ENCODE data around the gene MITD1. TPM values are rescaled to one million over a fixed set of nuclear protein-coding genes. Genes with fewer than 3 reads are reported as not detected.

MITD1 gene
- total and polyA plus RNA-seq, 2 of the 13 experiments (the other 11 are each of a cell fraction or from before 2014, with no cell fraction given), result 17.8 to 43.7 TPM

GRCh38 chr2:99180755-99181623 is at the start of gene MITD1, which contains the start of gene MRPL30 (continued):
- TF ChIP-seq ETV5 (CRISPR knock-in tag; IDR thresholded peaks at IDR 0.05; ENCODE audit: borderline replicate concordance) (peak; percentile 91), STAT5B (CRISPR knock-in tag; IDR thresholded peaks at IDR 0.05) (0 out of 2 replicates have a peak, but pooled peaks have one; percentile 50), ZNF468 (CRISPR knock-in tag; IDR thresholded peaks at IDR 0.05) (0 out of 2 replicates have a peak, but pooled peaks have one; percentile 49), HDAC2 (CRISPR knock-in tag; IDR thresholded peaks at IDR 0.05) (peak; percentile 97), ZNF790 (CRISPR knock-in tag; IDR thresholded peaks at IDR 0.05; ENCODE audit: borderline replicate concordance) (peak; percentile 74; the same call in 1 of the 2 replicates), TBX3 (IDR thresholded peaks at IDR 0.05; ENCODE audit: borderline replicate concordance) (no peak), ZFP36 (IDR thresholded peaks at IDR 0.05; ENCODE audit: borderline replicate concordance, low read depth, low read length, partially characterized antibody) (peak; percentile 52), KDM4B (CRISPR knock-in tag; IDR thresholded peaks at IDR 0.05) (peak; percentile 98), ZNF101 (CRISPR knock-in tag; IDR thresholded peaks at IDR 0.05; ENCODE audit: borderline replicate concordance, low read depth) (0 out of 2 replicates have a peak, but pooled peaks have one; percentile 76), ZNF780A (CRISPR knock-in tag; IDR thresholded peaks at IDR 0.05) (peak; percentile 75; the same call in 1 of the 2 replicates), ZNF879 (CRISPR knock-in tag; IDR thresholded peaks at IDR 0.05) (0 out of 2 replicates have a peak, but pooled peaks have one; percentile 59), ZNF619 (CRISPR knock-in tag; IDR thresholded peaks at IDR 0.05) (peak; percentile 99), CBFB (CRISPR knock-in tag; IDR thresholded peaks at IDR 0.05) (peak; percentile 88; the same call in 1 of the 2 replicates), DMAP1 (CRISPR knock-in tag; IDR thresholded peaks at IDR 0.05) (peak; percentile 87; the same call in 1 of the 2 replicates)
- TF ChIP-seq, protein P1, sequence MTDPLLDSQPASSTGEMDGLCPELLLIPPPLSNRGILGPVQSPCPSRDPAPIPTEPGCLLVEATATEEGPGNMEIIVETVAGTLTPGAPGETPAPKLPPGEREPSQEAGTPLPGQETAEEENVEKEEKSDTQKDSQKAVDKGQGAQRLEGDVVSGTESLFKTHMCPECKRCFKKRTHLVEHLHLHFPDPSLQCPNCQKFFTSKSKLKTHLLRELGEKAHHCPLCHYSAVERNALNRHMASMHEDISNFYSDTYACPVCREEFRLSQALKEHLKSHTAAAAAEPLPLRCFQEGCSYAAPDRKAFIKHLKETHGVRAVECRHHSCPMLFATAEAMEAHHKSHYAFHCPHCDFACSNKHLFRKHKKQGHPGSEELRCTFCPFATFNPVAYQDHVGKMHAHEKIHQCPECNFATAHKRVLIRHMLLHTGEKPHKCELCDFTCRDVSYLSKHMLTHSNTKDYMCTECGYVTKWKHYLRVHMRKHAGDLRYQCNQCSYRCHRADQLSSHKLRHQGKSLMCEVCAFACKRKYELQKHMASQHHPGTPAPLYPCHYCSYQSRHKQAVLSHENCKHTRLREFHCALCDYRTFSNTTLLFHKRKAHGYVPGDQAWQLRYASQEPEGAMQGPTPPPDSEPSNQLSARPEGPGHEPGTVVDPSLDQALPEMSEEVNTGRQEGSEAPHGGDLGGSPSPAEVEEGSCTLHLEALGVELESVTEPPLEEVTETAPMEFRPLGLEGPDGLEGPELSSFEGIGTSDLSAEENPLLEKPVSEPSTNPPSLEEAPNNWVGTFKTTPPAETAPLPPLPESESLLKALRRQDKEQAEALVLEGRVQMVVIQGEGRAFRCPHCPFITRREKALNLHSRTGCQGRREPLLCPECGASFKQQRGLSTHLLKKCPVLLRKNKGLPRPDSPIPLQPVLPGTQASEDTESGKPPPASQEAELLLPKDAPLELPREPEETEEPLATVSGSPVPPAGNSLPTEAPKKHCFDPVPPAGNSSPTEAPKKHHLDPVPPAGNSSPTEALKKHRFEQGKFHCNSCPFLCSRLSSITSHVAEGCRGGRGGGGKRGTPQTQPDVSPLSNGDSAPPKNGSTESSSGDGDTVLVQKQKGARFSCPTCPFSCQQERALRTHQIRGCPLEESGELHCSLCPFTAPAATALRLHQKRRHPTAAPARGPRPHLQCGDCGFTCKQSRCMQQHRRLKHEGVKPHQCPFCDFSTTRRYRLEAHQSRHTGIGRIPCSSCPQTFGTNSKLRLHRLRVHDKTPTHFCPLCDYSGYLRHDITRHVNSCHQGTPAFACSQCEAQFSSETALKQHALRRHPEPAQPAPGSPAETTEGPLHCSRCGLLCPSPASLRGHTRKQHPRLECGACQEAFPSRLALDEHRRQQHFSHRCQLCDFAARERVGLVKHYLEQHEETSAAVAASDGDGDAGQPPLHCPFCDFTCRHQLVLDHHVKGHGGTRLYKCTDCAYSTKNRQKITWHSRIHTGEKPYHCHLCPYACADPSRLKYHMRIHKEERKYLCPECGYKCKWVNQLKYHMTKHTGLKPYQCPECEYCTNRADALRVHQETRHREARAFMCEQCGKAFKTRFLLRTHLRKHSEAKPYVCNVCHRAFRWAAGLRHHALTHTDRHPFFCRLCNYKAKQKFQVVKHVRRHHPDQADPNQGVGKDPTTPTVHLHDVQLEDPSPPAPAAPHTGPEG (CRISPR knock-in tag; IDR thresholded peaks at IDR 0.05), result peak; percentile 88
- TF ChIP-seq, protein P2, sequence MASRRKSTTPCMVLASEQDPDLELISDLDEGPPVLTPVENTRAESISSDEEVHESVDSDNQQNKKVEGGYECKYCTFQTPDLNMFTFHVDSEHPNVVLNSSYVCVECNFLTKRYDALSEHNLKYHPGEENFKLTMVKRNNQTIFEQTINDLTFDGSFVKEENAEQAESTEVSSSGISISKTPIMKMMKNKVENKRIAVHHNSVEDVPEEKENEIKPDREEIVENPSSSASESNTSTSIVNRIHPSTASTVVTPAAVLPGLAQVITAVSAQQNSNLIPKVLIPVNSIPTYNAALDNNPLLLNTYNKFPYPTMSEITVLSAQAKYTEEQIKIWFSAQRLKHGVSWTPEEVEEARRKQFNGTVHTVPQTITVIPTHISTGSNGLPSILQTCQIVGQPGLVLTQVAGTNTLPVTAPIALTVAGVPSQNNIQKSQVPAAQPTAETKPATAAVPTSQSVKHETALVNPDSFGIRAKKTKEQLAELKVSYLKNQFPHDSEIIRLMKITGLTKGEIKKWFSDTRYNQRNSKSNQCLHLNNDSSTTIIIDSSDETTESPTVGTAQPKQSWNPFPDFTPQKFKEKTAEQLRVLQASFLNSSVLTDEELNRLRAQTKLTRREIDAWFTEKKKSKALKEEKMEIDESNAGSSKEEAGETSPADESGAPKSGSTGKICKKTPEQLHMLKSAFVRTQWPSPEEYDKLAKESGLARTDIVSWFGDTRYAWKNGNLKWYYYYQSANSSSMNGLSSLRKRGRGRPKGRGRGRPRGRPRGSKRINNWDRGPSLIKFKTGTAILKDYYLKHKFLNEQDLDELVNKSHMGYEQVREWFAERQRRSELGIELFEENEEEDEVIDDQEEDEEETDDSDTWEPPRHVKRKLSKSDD (CRISPR knock-in tag; IDR thresholded peaks at IDR 0.05; ENCODE audit: low read depth), result peak; percentile 92
- TF ChIP-seq, protein P3, sequence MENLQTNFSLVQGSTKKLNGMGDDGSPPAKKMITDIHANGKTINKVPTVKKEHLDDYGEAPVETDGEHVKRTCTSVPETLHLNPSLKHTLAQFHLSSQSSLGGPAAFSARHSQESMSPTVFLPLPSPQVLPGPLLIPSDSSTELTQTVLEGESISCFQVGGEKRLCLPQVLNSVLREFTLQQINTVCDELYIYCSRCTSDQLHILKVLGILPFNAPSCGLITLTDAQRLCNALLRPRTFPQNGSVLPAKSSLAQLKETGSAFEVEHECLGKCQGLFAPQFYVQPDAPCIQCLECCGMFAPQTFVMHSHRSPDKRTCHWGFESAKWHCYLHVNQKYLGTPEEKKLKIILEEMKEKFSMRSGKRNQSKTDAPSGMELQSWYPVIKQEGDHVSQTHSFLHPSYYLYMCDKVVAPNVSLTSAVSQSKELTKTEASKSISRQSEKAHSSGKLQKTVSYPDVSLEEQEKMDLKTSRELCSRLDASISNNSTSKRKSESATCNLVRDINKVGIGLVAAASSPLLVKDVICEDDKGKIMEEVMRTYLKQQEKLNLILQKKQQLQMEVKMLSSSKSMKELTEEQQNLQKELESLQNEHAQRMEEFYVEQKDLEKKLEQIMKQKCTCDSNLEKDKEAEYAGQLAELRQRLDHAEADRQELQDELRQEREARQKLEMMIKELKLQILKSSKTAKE (CRISPR knock-in tag; IDR thresholded peaks at IDR 0.05; ENCODE audit: borderline replicate concordance), result peak; percentile 46; the same call in 1 of the 2 replicates

Measured in HepG2 (cell line).